GM19438 (cell line): ENCODE data around the gene ERCC2.
A peak's percentile ranks its signal among the peaks of the same experiment; 100 is the strongest.
"Not testable (repeated sequence)": the region's sequence is repeated elsewhere in the genome, so short reads cannot be mapped to it uniquely, and the experiment has no call there.

ENCODE experiments used
- ATAC-seq: cut with Tn5 transposase; IDR thresholded peaks from one replicate; pipeline ENCODE4 v1.9.1; 2021; ENCODE audit warnings: low read depth; ENCODE audit not compliant: unreplicated experiment

Gene ERCC2

DNA sequence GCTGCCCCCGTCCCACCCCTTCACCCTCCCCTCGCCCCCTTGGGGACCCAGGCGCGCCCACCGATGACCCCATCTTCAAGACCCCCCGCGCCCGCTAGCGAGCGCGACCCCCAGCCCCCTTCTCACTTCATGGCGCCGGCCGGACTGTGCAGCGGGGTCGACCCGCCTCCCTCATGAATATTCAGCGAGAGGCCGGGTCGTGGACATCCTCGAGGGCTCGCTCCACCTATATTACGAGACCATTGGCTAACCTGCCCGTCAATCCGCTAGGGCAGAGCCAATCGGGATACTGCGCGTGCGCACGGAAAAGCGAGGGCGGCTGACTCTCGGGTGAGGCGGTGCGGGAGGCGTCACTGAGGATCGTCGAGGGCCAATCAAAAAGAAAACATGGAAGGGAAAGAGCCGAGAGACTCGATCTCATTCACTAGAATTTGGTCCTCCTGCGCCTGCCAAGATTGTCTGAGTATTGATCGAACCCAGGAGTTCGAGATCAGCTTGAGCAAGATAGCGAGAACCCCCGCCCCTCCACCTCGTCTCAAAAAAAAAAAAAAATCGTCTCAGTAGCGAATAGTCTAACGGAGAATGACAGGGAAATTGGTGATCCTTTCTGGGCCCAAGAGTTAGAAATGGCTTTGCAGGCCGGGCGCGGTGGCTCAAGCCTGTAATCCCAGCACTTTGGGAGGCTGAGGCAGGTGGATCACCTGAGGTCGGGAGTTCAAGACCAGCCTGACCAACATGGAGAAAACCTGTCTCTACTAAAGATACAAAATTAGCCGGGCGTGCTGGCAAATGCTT is at the start of gene ERCC2:
Gene ERCC2, minus strand, starts transcription at position 164 of the 795 bp plus-strand sequence. Its CDS starts 33 bp downstream, at position 131.
- ATAC-seq: peak; percentile 98

DNA sequence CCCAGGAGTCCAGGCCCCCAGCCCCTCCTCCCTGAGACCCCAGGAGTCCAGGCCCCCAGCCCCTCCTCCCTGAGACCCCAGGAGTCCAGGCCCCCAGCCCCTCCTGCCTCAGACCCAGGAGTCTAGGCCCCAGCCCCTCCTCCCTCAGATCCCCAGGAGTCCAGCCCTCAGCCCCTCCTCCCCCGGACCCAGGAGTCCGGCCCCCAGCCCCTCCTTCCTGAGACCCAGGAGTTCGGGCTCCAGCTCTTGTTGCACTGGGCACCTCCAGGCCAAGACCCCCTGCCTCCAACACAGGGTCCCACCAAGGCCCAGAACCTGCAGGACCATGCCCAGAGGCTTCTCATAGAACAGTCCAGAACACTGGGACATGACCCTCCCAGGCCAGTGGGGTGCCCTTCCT is 49.5 kb upstream of the ERCC2 start:
- ATAC-seq: no peak

DNA sequence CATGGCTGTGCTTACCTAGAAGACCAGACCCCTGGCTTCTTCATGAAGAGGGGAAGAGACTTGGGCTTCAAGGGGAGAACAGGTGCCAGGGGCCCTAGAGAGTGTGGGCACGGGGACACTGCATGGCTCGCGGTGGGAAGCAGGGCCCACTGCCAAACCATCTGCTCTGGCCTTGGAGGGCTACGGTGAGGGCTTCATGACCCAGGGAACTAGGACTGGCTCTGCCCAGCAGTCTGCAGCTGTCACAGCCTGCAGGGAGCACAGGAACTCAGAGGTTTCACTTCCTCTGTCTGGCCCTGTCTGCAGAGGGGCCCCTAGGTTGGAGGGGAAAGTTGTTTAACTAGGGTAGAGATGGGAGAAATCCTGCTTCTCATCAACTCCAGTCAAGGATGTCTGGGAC is 49.0 kb upstream of the ERCC2 start:
- peak; percentile 46 for ATAC-seq

DNA sequence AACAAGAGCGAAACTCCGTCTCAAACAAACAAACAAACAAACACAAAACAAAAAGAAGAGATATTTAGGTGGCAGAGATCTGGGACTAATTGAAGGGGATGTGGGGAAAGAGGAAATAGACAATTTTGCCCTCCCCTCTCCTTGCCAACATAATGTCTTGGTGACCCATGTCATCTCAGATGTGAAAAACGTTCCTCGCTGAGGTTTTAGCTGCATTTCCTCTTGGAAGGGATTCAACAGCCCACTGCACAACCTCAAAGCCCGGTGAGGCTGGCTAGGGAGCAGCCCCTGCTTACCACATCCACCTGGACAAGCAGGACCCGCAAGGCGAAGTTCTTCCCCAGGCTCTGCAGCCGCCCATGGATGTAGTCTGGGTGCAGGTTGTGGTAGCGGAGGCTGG is 48.4 kb upstream of the ERCC2 start:
- no peak for ATAC-seq

DNA sequence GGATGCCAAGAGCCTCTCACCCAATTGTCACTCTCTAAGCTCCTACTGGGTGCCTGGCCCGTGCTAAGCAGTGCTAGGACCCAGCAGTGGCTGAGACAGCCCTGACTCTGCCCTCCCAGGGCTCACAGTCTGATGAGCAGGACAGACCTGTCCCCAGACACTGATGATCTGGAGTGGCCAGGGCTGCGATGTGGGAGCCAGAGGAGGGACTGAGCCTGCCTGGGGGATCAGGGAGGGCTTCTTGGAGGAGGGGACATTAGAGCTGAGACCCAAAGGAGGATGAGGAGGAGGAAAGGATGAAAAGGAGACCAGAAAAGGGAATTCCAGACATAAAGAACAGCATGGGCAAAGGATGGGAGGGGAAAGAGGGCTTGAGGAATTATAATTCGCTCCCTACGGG is 46.8 kb upstream of the ERCC2 start:
- no peak for ATAC-seq

DNA sequence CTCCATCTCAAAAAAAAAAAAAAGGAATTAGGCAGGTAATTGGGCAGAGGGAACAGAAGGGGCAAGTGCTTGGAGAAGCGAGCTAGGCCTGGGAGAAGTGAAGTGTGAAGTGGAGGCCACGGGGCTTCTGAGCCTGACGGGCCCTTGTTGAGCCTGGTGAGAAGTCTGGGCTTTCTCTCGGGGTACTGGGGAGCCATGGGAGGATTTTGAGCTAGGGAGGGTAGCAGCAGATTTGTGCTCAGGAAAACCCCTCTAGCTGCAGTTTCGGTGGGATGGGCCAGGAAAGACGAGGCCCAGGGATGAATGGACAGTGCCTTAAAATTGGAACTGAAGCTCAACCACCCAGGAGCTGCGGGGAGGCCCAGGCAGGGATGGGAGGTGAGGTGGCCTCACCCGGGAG is 44.1 kb upstream of the ERCC2 start:
- ATAC-seq: no peak

DNA sequence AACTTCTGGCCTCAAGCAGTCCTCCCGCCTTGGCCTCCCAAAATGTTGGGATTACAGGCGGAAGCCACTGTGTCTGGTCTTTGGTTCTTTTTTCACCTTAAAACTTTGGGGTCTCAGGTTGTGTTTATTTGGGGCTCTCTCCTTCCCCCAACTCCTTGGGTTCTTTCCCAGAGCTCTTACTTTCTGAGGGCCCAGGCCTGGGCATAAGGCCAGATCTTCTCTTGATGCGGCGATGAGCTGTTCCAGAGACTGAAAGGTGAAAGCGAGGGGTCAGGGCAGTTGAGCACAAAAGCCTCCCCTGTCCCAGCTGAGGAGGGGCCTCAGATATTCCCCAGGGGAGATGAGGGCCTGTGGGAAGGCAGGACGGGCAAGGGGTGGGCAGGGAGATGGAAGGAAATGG is 43.1 kb upstream of the ERCC2 start:
- no peak for ATAC-seq

DNA sequence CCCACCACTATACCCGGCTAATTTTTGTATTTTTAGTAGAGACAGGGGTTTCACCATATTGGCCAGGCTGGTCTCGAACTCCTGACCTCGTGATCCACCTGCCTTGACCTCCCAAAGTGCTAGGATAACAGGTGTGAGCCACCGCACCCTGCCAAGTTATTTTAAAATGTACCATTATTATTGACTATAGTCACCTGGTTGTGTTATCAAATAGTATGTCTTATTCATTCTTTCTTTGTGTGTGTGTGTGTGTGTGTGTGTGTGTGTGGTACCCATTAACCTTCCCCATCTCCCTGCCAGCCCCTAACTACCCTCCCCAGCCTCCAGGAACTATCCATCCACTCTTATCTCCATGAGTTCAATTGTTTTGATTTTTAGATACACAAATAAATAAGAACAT is 40.0 kb upstream of the ERCC2 start:
- ATAC-seq: not testable (repeated sequence)

DNA sequence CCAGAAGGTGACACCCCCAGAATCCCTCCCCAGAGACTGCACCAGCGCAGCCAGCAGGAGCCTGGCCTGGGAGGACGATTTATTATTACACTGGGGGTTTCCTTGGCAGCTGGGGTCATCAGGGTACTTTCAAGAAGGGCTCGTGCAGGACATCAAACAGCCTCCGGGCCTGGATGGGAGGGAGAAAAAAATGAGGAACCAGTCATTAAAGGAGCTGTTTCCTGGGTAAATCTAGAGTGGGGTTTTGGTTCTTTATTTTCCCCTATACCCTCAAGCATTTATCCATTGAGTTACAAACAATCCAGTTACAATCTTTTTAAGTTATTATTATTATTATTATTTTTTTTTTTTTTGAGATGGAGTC is 39.2 kb upstream of the ERCC2 start:
- ATAC-seq: no peak

DNA sequence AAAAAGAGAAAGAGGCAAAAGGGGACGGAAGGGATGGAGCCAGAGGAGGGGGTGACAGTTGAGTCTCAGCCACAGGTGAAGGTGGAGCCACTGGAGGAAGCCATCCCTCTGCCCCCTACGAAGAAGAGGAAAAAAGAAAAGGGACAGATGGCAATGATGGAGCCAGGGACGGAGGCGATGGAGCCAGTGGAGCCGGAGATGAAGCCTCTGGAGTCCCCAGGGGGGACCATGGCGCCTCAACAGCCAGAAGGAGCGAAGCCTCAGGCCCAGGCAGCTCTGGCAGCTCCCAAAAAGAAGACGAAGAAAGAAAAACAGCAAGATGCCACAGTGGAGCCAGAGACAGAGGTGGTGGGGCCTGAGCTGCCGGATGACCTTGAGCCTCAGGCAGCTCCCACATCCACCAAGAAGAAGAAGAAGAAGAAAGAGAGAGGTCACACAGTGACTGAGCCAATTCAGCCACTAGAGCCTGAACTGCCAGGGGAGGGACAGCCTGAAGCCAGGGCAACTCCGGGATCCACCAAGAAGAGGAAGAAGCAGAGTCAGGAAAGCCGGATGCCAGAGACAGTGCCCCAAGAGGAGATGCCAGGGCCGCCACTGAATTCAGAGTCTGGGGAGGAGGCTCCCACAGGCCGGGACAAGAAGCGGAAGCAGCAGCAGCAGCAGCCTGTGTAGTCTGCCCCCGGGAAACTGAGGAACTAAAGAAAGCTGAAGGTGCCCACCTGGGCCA is 38.6 kb upstream of the ERCC2 start:
- no peak for ATAC-seq

DNA sequence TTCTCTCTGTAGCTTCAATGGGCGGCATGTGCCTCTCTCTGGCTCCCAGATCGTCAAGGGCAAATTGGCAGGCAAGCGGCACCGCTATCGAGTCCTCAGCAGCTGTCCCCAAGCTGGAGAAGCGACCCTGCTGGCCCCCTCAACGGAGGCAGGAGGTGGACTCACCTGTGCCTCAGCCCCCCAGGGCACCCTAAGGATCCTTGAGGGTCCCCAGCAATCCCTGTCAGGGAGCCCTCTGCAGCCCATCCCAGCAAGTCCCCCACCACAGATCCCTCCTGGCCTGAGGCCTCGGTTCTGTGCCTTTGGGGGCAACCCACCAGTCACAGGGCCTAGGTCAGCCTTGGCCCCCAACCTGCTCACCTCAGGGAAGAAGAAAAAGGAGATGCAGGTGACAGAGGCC is 37.7 kb upstream of the ERCC2 start:
- no peak for ATAC-seq

DNA sequence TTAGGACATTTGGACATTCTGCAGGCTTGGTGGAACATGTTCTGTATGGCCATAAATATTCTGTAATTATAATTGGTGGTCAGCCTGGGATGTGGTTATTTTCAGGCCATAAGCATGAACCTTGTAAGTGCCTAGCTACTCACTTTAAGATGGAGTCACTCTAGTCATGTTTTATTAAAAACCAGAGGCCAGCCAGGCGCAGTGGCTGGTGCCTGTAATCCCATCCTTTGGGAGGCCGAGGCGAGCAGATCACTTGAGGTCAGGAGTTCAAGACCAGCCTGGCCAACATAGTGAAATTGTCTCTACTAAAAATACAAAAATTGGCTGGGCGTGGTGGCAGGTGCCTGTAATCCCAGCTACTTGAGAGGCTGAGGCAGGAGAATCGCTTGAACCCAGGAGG is 37.2 kb upstream of the ERCC2 start:
- ATAC-seq: not testable (repeated sequence)

DNA sequence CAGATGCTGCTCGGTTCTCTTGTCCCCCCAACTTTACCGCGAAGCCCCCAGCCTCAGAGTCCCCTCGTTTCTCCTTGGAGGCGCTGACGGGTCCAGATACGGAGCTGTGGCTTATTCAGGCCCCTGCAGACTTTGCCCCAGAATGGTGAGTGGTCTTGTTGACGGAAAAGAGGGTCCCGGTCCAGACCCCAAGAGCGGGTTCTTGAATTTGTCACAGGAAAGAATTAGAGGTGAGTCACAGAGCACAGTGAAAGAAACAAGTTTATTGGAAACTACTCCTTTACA is 36.7 kb upstream of the ERCC2 start:
- ATAC-seq: no peak

DNA sequence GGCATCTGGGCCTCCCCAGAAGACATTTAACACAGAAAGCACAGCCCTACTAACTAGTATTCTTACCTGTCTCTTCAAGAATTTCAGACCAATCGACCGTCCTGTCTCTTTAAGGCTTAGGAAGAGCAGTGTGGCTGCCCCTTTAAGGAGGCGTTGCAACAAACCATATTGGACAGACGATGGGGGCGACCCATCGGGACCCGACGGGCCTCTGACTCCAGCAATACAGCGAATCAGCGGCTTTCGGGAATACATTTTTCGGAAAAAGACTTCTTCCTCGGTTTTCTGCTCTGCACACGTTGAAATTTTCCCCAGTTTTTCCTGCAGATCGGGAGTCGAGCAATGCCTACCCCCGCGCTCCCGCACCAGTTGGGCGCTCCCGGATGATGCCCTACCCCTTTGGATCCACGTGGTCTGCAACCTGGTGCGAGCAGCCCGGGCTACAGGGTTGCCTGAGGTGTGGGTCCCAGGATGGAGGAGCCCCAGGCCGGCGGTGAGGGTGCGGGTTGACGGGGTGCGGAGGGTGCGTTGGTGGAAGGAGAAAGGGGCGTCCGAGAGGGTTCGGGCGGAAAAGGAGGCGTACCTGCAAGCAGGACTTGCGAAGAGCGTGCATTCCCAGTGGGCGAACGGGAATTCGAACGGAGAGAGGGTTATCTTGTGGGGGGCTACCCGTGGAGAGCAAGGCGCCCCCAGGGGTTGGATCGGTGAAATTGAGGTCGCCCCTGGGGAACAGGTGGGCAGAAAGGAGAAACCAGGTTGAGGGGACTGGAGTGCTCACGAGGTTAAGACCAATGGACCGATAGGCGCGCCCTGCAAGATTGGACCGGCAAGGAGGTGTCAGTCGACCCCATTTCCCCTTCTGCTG is 36.1 kb upstream of the ERCC2 start, which contains the start of gene POLR1G:
Gene POLR1G, plus strand, starts transcription at position 419 of the 865 bp plus-strand sequence. Its CDS starts 53 bp downstream, at position 472.
- peak; percentile 66 for ATAC-seq

DNA sequence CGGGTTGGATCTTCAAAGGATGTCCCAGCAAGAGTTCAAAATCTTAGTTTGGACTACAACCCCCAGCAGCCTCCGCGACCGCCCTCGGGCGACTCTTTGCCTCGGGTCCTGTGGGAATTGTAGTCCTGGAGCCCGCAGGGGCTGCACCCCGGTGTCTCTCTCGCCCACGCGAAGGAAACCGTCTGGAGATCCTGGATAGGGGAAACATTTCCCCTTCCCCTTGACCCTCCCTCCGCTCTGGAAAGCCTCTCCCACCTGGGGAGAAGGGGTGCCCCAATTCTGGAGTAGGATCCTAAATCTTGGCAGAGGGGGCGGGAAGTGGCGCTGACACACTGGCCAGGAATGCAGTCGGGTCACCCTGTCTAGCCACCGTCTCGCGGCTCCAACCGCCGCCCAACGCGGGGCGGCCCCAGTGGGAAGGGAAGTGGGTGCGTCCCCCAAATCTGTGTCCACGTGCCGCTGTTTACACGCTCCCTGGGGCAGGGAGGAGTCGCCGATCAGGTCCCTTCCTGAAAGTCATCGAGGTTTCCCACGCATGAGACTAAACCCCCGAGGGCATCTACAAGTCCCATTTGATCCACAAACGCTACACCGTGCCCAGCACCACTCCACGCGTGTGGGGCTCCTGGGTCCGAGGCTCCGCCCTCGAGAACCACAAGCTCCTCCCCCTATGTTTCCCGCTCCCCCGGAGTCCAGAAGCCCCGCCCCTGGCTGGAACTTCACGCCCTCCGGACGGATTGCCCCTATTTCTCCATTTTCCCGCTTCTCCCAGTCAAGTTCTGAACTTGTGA is 35.3 kb upstream of the ERCC2 start:
- peak; percentile 56 for ATAC-seq

DNA sequence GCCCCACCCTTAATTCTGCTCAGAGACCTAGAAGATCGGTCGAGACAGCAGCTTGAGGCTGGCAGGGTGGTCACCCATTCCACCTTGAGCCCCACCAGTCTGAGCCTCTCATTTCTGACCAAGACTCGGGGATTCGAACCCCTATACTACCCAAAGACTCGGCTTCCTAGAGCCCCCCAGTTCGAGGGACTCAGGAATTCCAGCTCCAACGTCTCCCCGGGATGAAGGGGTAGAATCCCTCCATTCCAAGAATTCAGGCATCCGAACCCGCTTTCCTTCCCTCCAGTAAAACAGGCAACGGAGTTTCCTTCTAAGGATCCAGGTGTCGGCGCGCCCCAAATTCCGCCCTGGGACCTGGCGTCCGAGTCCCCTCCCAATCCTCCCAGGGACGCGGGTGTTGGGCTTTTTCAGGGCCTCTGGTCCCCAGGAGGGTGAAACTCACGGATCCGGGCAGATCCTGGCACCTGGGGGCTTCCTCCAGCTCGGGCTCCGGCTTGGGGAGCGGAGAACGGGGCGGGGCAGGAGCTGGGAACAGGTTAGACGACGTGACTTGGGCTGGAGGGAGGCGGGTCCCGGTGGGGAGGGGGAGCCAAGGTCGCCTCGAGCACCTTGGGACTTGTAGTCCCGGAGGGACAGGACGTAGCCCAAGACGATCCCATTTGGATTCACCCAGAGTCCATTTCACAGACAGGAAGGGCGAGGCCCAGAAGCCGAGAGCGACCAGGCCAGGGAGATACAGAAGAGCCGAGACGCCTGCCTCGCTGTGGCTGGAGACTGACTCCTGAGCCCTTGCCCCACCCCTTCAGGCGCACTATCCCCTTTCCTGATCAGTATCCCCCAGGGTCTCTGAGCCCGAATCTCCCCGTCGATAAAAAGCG is 34.4 kb upstream of the ERCC2 start, which contains the start of gene PPP1R13L:
Gene PPP1R13L, minus strand, starts transcription at position 513 of the 878 bp plus-strand sequence. CDS start 6,751 bp downstream, outside the sequence.
- ATAC-seq: no peak

DNA sequence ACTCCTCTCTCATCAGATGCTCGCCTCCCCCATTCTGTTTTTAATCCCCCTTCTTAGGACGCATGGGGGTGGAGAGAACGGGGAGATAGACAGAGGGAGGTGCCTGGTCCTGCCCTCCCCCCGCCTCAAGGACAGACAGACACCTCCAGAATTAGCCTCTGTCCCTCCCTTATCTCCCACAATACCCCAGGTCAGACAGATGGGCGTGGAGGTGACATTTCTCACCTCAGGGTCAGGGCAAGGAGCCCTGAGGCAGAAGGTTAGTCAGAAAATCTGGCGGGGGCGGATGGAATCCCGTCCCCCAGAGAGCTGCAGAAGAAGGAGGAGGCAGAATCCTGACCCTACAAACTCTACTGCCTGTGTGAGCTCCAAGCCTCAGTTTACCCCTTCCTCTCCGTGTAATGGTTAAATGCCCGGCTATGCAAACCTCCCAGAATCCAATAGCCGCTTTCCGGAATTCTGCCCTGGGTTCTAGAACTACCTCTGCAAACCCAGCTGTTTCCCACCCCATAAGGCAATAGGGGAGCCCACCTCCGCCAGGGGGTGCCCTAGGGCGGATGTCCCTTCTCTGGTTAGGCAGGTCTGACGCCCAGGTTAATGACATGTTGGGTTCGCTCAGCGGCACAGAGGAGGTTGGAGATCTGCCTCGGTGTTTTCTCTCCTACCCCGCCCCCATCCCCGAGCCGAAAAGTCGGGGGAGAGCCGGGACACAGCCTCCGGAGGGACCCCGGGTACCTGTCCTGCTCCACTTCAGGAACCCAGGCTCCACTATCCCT is 33.6 kb upstream of the ERCC2 start:
- no peak for ATAC-seq

DNA sequence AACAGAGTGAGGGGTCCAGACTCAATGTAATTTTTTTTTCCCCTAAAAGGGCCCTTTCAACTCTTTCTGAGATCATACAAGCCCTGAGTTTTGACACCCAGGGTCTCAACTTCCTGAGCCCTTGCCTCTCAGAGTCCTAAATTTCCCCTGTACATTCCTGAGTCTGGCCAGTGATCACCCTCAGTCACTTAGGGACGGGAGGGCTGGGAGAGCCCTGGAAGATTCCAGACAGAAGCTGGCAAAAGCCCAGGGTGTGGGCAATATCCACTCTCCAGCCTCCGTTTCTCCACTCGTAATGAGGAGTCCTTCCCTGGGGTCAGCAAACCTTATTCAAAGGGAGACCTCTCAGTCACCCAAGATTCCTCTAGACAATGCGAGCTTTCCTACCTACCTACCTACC is 32.9 kb upstream of the ERCC2 start:
- no peak for ATAC-seq
